ENCODE results near the gene LARP1. TPM values are rescaled to one million over a fixed set of nuclear protein-coding genes. Genes with fewer than 3 reads are reported as not detected.
A peak's percentile ranks its signal among the peaks of the same experiment; 100 is the strongest.

The LARP1 gene
- total and polyA plus RNA-seq, 9 of the 15 experiments (the other 6 are each of a cell fraction or from before 2014, with no cell fraction given): 22.6 to 300 (median 92.0) TPM

DNA sequence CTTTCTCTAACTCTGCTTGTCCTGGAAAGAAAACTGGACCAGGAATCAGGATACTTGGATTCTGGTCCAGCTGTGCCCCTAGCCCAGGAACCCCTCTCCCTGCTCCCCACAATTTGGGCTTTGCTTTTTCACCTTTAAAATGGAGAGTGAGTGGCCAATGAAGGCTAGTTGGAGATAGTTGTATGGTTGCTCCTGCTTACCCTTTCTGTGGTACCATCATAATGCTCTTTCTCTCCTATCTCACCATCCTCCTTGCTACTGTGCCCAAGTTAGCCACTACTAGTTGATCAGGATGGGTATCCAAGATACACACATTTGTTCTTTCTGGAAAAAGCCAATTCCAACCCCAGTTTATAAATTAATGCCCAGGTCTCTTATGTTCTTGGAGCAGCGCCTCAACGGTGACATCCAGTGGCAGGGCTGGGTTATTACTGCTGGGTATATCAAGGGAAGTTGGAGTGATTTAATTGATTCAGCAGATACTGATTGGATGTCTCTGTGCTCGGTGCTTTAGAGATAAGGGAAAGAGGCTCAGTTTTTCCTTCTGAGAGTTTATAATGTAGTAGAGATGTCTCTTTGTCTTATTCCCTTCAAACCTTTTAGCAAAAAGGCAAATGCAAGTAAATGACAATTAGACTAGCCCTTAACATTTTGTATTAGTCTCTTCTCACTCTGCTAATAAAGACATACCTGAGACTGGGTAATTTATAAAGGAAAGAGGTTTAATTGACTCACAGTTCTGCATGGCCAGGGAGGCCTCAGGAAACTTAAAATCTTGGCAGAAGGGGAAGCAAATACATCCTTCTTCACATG lies 56.7 kb downstream of the LARP1 start (continued):
- TF ChIP-seq THRAP3 (IDR thresholded peaks at IDR 0.05; ENCODE audit: borderline replicate concordance) (0 out of 2 replicates have a peak, but pooled peaks have one; percentile 18), MAFF (IDR thresholded peaks at IDR 0.05; ENCODE audit: low read length) (no peak), ATF7 (IDR thresholded peaks at IDR 0.05) (0 out of 2 replicates have a peak, but pooled peaks have one; percentile 29), CEBPG (CRISPR knock-in tag; IDR thresholded peaks at IDR 0.05) (no peak), CEBPG (tag; conservative IDR thresholded peaks at IDR 0.05 in 1 of 2, IDR thresholded peaks at IDR 0.05 in 1 of 2) (no peak), NBN (IDR thresholded peaks at IDR 0.05; ENCODE audit: low read depth) (no peak), FUS (optimal IDR thresholded peaks at IDR 0.05; ENCODE audit: low read depth, low read length) (no peak), C11orf30 (IDR thresholded peaks at IDR 0.05; ENCODE audit: low read depth) (0 out of 2 replicates have a peak, but pooled peaks have one; percentile 41), TSC22D4 (tag; IDR thresholded peaks at IDR 0.05) (no peak), SIX5 (IDR thresholded peaks at IDR 0.05; ENCODE audit: borderline replicate concordance in 1 of 2, insufficient read depth in 1 of 2, low read depth in 1 of 2, low read length in 2 of 2) (0 out of 4 replicates have a peak, but pooled peaks of 1 of the 2 experiments have one; percentile 13), ZNF644 (tag; IDR thresholded peaks at IDR 0.05; ENCODE audit: low read depth) (no peak), ZNF263 (CRISPR knock-in tag; IDR thresholded peaks at IDR 0.05; ENCODE audit: borderline replicate concordance) (no peak), MED1 (CRISPR knock-in tag; IDR thresholded peaks at IDR 0.05; ENCODE audit: borderline replicate concordance) (no peak)
- TF ChIP-seq, protein P1, sequence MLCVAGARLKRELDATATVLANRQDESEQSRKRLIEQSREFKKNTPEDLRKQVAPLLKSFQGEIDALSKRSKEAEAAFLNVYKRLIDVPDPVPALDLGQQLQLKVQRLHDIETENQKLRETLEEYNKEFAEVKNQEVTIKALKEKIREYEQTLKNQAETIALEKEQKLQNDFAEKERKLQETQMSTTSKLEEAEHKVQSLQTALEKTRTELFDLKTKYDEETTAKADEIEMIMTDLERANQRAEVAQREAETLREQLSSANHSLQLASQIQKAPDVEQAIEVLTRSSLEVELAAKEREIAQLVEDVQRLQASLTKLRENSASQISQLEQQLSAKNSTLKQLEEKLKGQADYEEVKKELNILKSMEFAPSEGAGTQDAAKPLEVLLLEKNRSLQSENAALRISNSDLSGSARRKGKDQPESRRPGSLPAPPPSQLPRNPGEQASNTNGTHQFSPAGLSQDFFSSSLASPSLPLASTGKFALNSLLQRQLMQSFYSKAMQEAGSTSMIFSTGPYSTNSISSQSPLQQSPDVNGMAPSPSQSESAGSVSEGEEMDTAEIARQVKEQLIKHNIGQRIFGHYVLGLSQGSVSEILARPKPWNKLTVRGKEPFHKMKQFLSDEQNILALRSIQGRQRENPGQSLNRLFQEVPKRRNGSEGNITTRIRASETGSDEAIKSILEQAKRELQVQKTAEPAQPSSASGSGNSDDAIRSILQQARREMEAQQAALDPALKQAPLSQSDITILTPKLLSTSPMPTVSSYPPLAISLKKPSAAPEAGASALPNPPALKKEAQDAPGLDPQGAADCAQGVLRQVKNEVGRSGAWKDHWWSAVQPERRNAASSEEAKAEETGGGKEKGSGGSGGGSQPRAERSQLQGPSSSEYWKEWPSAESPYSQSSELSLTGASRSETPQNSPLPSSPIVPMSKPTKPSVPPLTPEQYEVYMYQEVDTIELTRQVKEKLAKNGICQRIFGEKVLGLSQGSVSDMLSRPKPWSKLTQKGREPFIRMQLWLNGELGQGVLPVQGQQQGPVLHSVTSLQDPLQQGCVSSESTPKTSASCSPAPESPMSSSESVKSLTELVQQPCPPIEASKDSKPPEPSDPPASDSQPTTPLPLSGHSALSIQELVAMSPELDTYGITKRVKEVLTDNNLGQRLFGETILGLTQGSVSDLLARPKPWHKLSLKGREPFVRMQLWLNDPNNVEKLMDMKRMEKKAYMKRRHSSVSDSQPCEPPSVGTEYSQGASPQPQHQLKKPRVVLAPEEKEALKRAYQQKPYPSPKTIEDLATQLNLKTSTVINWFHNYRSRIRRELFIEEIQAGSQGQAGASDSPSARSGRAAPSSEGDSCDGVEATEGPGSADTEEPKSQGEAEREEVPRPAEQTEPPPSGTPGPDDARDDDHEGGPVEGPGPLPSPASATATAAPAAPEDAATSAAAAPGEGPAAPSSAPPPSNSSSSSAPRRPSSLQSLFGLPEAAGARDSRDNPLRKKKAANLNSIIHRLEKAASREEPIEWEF (CRISPR knock-in tag; IDR thresholded peaks at IDR 0.05): no peak
- TF ChIP-seq, protein P2, sequence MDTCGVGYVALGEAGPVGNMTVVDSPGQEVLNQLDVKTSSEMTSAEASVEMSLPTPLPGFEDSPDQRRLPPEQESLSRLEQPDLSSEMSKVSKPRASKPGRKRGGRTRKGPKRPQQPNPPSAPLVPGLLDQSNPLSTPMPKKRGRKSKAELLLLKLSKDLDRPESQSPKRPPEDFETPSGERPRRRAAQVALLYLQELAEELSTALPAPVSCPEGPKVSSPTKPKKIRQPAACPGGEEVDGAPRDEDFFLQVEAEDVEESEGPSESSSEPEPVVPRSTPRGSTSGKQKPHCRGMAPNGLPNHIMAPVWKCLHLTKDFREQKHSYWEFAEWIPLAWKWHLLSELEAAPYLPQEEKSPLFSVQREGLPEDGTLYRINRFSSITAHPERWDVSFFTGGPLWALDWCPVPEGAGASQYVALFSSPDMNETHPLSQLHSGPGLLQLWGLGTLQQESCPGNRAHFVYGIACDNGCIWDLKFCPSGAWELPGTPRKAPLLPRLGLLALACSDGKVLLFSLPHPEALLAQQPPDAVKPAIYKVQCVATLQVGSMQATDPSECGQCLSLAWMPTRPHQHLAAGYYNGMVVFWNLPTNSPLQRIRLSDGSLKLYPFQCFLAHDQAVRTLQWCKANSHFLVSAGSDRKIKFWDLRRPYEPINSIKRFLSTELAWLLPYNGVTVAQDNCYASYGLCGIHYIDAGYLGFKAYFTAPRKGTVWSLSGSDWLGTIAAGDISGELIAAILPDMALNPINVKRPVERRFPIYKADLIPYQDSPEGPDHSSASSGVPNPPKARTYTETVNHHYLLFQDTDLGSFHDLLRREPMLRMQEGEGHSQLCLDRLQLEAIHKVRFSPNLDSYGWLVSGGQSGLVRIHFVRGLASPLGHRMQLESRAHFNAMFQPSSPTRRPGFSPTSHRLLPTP (IDR thresholded peaks at IDR 0.05; ENCODE audit: borderline replicate concordance, extremely low read depth, insufficient read length): no peak
- TF ChIP-seq, protein P3, sequence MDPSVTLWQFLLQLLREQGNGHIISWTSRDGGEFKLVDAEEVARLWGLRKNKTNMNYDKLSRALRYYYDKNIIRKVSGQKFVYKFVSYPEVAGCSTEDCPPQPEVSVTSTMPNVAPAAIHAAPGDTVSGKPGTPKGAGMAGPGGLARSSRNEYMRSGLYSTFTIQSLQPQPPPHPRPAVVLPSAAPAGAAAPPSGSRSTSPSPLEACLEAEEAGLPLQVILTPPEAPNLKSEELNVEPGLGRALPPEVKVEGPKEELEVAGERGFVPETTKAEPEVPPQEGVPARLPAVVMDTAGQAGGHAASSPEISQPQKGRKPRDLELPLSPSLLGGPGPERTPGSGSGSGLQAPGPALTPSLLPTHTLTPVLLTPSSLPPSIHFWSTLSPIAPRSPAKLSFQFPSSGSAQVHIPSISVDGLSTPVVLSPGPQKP (CRISPR knock-in tag; IDR thresholded peaks at IDR 0.05): no peak
